HG02885 (cell line): Measurements from ENCODE around the gene LCE2D.
"Not testable (repeated sequence)": the region's sequence is repeated elsewhere in the genome, so short reads cannot be mapped to it uniquely, and the experiment has no call there.

Experiments
- ATAC-seq: cut with Tn5 transposase; IDR thresholded peaks from one replicate; pipeline ENCODE4 v1.9.1; 2021; ENCODE audit warnings: mild to moderate bottlenecking; ENCODE audit not compliant: unreplicated experiment, poor library complexity

Gene LCE2D, protein sequence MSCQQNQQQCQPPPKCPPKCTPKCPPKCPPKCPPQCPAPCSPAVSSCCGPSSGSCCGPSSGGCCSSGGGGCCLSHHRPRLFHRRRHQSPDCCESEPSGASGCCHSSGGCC

DNA sequence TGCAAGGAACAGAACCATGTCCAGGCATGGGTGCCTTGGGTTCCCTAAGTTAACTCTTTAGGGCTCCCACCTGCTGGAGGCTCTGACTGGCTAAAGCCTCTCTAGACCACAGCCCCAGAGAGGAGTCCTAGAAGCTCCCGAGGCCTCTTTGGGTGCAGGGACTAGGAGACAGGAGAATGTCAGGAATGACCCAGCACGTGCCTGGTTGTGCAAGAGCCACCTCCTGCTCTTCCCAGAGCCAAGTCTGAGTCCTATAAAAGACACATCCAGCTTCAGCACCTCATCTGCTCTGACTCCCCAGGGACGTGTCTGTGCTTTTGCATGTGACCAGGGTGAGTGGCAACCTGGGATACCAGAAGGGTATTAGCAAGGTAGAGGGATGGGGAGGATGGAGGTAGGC lies at the start of gene LCE2D:
Gene LCE2D (plus strand): TSS at position 283 of the 400 bp plus-strand sequence. CDS start 726 bp downstream, outside the sequence.
- no peak for ATAC-seq

GRCh38 chr1:152613511-152613910 lies 49.7 kb upstream of the LCE2D start, which contains the start of gene LCE3B:
Gene LCE3B, plus strand, starts transcription at chr1:152613811. Its CDS starts 0 bp downstream, at chr1:152613811.
- no peak for ATAC-seq

DNA sequence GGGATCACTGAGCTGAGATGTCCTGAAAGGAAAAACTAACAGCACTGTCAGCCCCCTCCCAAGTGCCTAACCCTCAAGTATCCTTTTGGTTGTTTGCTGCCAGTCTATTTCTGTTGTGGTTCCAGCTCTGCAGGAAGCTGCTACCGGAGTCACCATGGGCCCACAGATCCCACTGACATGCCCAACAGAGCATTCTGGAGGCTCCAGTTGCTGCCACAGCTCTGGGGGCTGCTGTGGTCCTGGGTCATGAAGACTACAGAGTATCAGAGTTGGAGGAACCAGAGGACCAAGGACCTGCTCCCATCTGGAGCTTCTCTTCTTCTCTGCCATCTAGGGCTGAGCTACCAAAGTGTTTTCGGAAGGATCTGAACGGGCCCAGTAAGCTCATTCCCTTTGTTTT lies 41.2 kb upstream of the LCE2D start:
- no peak for ATAC-seq

GRCh38 chr1:152622803-152623202 lies 40.4 kb upstream of the LCE2D start, which contains the start of gene LCE3A:
Gene LCE3A, minus strand, starts transcription at chr1:152623103. Its CDS starts 0 bp downstream, at chr1:152623103.
- no peak for ATAC-seq

- no peak for ATAC-seq
These were observed 39.9 kb upstream of the LCE2D start for GRCh38 chr1:152623203-152623844.

- ATAC-seq: no peak
These were observed 36.4 kb upstream of the LCE2D start for GRCh38 chr1:152626744-152627143.

GRCh38 chr1:152630596-152630995 lies 32.6 kb upstream of the LCE2D start:
- no peak for ATAC-seq

DNA sequence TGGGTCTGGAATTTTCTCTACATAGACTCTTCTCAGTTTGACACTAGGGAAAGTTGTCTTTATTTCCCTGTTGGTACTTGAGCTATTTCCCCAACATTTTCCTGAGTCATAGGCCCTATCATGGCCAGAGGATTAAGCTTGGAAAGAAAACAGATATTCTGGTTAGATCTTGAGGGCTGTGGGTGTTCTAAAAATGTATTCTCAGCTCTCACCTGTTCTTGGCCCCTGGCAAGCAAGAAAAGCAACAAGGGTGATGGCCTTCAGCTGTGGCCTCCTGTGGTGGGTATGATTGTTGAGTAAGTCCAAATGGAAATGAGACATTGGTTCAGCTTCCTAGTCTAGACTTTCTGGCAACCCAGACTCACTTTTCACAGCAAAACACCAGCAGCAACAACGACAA lies 22.8 kb upstream of the LCE2D start:
- ATAC-seq: no peak

DNA sequence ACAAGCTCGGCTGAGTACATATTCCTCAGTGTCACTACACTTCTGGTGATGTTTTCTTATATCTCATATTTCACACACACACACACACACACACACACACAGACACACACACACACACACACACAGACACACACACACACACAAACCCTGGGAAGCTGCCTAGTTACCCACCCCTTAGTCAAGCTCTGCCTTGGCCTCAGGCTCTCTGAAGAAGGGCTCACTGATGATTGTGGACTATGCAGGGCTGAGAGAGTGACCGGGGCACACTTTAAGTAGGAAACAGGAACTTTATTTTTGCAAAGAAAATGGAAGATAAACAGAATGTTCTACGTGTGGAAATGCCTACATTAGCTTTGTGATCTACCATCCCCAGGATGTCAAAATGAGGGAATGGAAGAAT lies 19.2 kb upstream of the LCE2D start:
- ATAC-seq: no peak

GRCh38 chr1:152645146-152645545 lies 18.0 kb upstream of the LCE2D start:
- no peak for ATAC-seq

- ATAC-seq: no peak
These were observed 16.5 kb upstream of the LCE2D start for GRCh38 chr1:152646656-152647055.

GRCh38 chr1:152654110-152654509 lies 9.1 kb upstream of the LCE2D start:
- ATAC-seq: peak; percentile 55

GRCh38 chr1:152656459-152656858 lies 6.7 kb upstream of the LCE2D start:
- ATAC-seq: no peak

DNA sequence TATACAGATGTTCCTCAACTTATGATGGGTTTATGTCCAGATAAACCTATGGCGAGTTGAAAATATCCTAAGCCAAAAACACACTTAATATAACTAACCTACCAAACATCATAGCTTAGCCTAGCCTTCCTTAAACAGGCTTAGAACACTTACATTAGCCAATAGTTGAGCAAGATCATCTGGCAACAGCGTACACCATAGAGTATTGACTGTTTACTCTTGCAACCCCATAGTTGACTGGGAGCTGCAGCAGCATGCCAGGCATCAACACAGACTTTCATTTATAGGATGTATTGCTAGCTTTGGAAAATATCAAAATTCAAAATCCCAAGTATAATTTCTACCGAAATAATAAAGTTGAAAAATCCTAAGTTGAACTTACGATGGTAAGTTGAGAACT lies 5.5 kb upstream of the LCE2D start:
- no peak for ATAC-seq

GRCh38 chr1:152658649-152659048 lies 4.5 kb upstream of the LCE2D start:
- no peak for ATAC-seq

DNA sequence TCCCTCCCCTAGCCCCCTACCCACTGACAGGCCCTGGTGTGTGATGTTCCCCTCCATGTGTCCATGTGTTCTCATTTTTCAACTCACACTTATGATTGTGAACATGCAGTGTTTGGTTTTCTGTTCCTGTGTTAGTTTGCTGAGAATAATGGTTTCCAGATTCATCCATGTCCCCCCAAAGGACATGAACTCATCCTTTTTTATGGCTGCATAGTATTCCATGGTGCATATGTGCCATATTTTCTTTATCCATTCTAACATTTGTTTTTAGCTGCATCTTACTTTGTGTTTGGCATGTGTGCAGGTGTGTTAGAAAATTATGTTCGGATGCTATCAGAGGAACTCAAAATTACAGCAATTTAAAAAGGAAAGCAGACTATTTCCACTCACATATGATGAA lies 3.0 kb downstream of the LCE2D start:
- ATAC-seq: not testable (repeated sequence)

GRCh38 chr1:152667648-152668047 lies 4.5 kb downstream of the LCE2D start:
- ATAC-seq: no peak

DNA sequence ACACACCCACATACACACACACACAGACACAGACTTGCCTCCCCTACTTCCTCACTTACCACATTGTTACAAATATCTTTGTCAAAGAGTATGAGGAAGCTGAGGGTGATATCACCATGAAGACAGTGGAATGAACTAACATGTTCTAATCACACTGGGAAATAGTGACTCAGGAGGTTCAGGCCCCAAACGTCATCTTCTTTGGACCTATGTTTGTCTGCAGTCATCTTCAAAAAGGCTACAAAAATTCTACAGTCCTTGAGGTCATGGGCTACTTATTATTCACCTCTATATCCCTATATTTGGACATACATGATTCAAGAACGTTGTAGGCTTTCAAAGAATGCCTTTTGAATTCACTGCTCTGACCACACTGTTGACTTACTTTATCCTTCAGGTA lies 9.8 kb downstream of the LCE2D start:
- ATAC-seq: no peak

DNA sequence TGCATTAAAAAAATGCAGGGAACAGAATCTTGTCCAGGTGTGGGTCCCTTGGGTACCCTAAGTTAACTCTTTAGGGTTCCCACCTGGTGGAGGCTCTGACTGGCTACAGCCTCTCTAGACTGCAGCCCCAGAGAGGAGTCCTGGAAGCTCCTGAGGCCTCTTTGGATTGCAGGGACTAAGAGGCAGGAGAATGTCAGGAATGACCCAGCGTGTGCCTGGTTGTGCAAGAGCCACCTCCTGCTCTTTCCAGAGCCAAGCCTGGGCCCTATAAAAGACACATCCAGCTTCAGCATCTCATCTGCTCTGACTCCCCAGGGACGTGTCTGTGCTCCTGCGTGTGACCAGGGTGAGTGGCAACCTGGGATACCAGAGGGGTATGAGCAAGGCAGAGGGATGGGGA lies 11.8 kb downstream of the LCE2D start, which contains the start of gene LCE2C:
Gene LCE2C (plus strand): TSS at position 297 of the 400 bp plus-strand sequence. CDS start 737 bp downstream, outside the sequence.
- ATAC-seq: not testable (repeated sequence)

DNA sequence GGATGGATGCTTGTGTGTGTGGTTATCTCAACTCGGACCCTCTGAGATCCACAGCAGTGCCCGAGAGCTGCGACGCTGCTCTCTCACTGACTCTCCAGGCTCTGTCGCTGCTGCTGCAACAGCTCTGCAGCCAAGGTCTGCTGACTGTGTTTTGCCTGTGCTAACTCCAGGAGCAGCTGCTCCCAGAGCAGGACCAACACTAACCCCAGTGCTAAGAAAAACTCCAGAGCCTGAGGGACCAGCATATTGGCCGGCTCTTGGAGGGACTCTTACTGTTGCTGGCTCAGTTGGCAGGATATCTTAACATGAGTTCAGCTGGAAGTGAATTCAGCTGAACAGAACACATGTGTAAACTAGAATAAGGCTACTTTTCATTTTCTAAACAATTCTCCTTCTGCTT lies 16.3 kb downstream of the LCE2D start:
- no peak for ATAC-seq

GRCh38 chr1:152681616-152682015 lies 18.4 kb downstream of the LCE2D start:
- ATAC-seq: no peak

- ATAC-seq: no peak
These were observed 20.7 kb downstream of the LCE2D start for GRCh38 chr1:152683846-152684245.
